HUES48 (cell line): Measurements from ENCODE around the gene KCNMB1.

ENCODE experiments used
- H3K27ac ChIP-seq: one replicate; pipeline ENCODE4 v1.7.0; 2013; ENCODE audit warnings: low read depth, low read length, inconsistent platforms
- H3K27me3 ChIP-seq: 2 replicates; pipeline ENCODE4 v1.6.1; 2013; ENCODE audit warnings: mild to moderate bottlenecking, low read length; ENCODE audit not compliant: control insufficient read depth, insufficient read depth
- H3K36me3 ChIP-seq: 2 replicates; pipeline ENCODE4 v1.6.1; 2013; ENCODE audit warnings: low read length; ENCODE audit not compliant: control insufficient read depth, insufficient read depth
- H3K4me1 ChIP-seq: 2 replicates; pipeline ENCODE4 v1.6.1; 2013; ENCODE audit warnings: mild to moderate bottlenecking, low read length; ENCODE audit not compliant: control insufficient read depth, insufficient read depth
- H3K4me3 ChIP-seq: 2 replicates; pipeline ENCODE4 v1.5.1; 2013; ENCODE audit warnings: mild to moderate bottlenecking, low read depth, low read length
- H3K9ac ChIP-seq: 2 replicates; pipeline ENCODE4 v1.6.1; 2013; ENCODE audit warnings: mild to moderate bottlenecking, low read depth, low read length, moderate library complexity
- H3K9me3 ChIP-seq: 2 replicates; pipeline ENCODE4 v1.6.1; 2013; ENCODE audit warnings: low read length; ENCODE audit not compliant: control insufficient read depth, insufficient read depth

The KCNMB1 gene

DNA sequence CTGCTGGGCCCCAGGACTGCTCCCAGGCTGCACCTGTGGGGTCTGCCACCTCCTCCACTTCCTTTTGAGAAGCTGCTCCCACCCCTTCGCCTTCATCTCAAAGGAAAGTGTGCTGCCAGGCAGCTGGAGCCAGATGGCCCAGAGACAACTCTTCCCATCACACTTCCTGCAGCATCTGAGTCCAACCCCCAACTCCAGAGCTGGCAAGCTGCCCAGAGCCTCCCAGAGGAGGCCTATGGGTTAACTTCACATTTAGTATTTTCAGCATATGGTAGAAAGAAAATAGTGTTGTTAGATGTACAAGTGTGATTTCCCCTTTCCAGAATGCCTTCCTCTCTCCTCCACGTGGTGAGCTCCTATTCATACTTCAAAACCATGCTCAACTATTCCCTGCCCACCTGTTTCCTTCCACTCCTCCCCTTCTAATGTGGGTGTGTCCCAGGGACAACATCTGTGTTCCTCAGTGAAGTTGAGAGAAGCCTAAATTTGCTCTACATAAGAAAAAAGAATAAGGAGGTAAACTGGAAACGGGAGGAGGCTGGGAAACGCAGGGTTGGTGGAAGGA, 38.6 kb upstream of the KCNMB1 start:
- no peaks in the 10 kb centered on the region for H3K4me1 ChIP-seq
- no peaks in the 10 kb centered on the region for H3K27me3 ChIP-seq
- H3K4me3 ChIP-seq: no peak overlapping the region
- no peak overlapping the region for H3K27ac ChIP-seq
- no peaks in the 10 kb centered on the region for H3K36me3 ChIP-seq
- H3K9ac ChIP-seq: no peak overlapping the region
- H3K9me3 ChIP-seq: no peaks in the 10 kb centered on the region

DNA sequence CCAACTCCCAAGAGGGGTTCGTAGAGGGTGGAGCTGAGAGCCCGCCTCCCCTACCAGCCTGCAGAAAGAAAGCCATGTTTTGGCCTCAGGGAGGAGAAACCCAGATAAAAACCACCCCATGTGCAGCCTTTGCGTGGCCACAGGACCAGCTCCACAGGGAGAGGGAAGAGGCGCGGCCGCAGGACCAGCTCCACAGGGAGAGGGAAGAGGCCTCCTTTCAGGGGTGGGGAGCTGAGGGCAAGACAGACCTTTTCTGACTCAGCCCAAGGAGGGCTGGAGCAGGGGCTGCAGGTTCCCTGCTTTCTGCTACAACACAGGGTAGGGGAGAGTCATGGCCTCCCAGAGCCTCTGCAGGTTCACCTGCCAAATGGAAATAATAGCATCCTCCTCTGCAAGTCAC, 37.6 kb upstream of the KCNMB1 start:
- Histone ChIP-seq H3K9ac (no peak overlapping the region), H3K4me3 (no peak overlapping the region), H3K9me3 (no peaks in the 10 kb centered on the region), H3K36me3 (no peaks in the 10 kb centered on the region), H3K27ac (no peak overlapping the region), H3K27me3 (no peaks in the 10 kb centered on the region), H3K4me1 (no peaks in the 10 kb centered on the region)

- H3K36me3 ChIP-seq: no peaks in the 10 kb centered on the region
- no peaks in the 10 kb centered on the region for H3K9me3 ChIP-seq
- no peak overlapping the region for H3K9ac ChIP-seq
- no peaks in the 10 kb centered on the region for H3K4me1 ChIP-seq
- no peak overlapping the region for H3K27ac ChIP-seq
- H3K4me3 ChIP-seq: no peak overlapping the region
- H3K27me3 ChIP-seq: no peaks in the 10 kb centered on the region
These were observed 37.1 kb upstream of the KCNMB1 start for GRCh38 chr5:170426149-170426767.

GRCh38 chr5:170425731-170426130, 36.6 kb upstream of the KCNMB1 start:
- Histone ChIP-seq H3K4me1 (no peaks in the 10 kb centered on the region), H3K36me3 (no peaks in the 10 kb centered on the region), H3K4me3 (no peak overlapping the region), H3K27ac (no peak overlapping the region), H3K9ac (no peak overlapping the region), H3K27me3 (no peaks in the 10 kb centered on the region), H3K9me3 (no peaks in the 10 kb centered on the region)

- H3K36me3 ChIP-seq: no peaks in the 10 kb centered on the region
- no peaks in the 10 kb centered on the region for H3K9me3 ChIP-seq
- no peaks in the 10 kb centered on the region for H3K4me1 ChIP-seq
- H3K4me3 ChIP-seq: no peak overlapping the region
- H3K9ac ChIP-seq: no peak overlapping the region
- H3K27ac ChIP-seq: no peak overlapping the region
- H3K27me3 ChIP-seq: no peaks in the 10 kb centered on the region
These were observed 35.5 kb upstream of the KCNMB1 start for GRCh38 chr5:170424629-170425028.

GRCh38 chr5:170423692-170424091, 34.5 kb upstream of the KCNMB1 start:
- Histone ChIP-seq H3K27me3 (no peaks in the 10 kb centered on the region), H3K9ac (no peak overlapping the region), H3K4me3 (no peak overlapping the region), H3K27ac (no peak overlapping the region), H3K9me3 (no peaks in the 10 kb centered on the region), H3K36me3 (no peaks in the 10 kb centered on the region), H3K4me1 (no peaks in the 10 kb centered on the region)

DNA sequence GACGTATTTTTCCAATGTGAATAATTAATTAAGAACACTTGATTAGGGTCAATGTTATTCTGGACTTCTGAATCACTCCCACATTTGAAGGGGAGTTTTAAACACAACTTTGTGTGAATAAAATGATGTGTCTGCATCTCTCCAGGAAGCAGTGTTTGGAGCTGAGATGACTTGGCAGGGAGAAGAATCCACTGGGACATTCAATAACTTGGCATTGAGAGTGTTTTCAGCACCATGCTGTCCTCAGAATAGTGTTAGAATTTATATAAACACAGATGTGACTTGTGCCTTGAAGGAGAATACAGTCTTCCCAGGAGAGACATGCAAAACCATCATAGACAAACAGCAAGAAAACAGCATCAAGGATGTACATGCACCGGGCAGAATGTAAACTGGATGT, 32.7 kb upstream of the KCNMB1 start:
- Histone ChIP-seq H3K4me3 (no peak overlapping the region), H3K27me3 (no peaks in the 10 kb centered on the region), H3K36me3 (no peaks in the 10 kb centered on the region), H3K4me1 (no peaks in the 10 kb centered on the region), H3K27ac (no peak overlapping the region), H3K9ac (no peak overlapping the region), H3K9me3 (no peaks in the 10 kb centered on the region)

DNA sequence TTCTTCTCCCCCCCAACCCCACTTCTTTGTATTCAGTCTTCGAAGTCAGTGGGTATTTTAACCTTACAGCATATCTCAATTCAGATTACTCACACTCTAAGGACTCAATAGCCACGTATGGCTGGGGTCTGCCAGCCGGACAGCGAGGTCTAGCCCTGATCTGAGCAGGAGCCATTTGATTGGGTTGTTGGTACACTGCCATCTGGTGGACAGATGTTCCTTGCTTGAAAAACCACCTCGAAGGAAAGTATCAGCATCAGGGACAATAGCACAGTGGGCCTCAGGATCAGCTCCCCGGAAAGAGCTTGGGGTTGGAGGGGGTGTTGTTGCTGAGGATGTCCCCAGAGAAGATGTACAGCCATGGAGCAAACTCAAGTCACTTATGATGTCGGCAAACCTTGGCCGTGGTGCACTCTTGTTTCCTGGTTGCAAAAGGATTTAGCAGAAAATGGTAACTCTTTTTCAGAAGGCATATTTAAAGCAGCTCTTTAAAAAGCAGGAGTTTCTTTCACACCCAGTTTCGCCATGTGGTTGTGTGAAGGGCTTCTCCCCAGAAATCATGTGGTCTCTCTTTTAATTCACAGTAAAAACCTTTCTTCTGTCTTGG, 31.7 kb upstream of the KCNMB1 start:
- Histone ChIP-seq H3K9me3 (no peaks in the 10 kb centered on the region), H3K4me3 (no peak overlapping the region), H3K4me1 (no peaks in the 10 kb centered on the region), H3K9ac (no peak overlapping the region), H3K36me3 (no peaks in the 10 kb centered on the region), H3K27ac (no peak overlapping the region), H3K27me3 (no peaks in the 10 kb centered on the region)

GRCh38 chr5:170419643-170420042, 30.5 kb upstream of the KCNMB1 start:
- no peaks in the 10 kb centered on the region for H3K9me3 ChIP-seq
- no peak overlapping the region for H3K4me3 ChIP-seq
- H3K9ac ChIP-seq: no peak overlapping the region
- H3K36me3 ChIP-seq: no peaks in the 10 kb centered on the region
- H3K27ac ChIP-seq: no peak overlapping the region
- H3K4me1 ChIP-seq: no peaks in the 10 kb centered on the region
- no peaks in the 10 kb centered on the region for H3K27me3 ChIP-seq

DNA sequence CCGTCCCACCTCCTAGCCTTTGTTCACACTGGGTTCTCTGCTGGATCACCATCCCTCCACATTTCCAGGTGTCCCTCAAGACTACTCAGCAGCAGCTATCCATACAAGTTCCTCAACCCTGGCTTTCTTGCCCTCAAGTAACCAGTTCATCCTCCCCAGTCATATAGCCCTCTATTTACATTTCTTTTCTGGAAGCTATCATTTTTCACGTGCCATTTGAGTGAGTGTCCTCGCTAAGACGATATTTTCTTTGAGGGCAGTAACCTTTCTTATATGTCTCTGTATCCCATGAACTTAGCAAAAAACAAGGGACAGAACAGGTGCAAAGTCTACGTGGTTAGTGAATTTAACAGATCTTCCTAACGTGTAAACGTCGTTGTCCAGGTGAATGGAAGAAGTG, 29.6 kb upstream of the KCNMB1 start:
- Histone ChIP-seq H3K4me3 (no peak overlapping the region), H3K9ac (no peak overlapping the region), H3K27me3 (no peaks in the 10 kb centered on the region), H3K9me3 (no peaks in the 10 kb centered on the region), H3K36me3 (no peaks in the 10 kb centered on the region), H3K27ac (no peak overlapping the region), H3K4me1 (no peaks in the 10 kb centered on the region)

DNA sequence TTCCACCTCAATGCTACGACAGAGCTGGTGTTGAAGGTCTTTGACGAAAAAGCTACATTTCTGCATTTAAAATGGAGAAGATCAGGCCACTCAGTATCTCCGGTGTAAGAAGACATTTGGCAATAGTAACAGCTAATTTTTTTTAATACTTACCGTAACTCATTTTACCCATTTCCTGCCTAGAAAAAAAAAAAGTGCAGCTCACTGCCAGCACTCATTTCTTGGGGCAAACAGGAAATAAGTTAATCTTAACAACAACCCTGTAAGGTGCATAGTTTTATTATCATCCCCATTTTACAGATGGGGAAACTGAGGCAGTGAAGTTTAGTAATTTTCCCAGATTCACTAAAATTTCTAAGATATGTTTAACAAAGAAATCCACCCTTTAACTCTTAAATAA, 27.4 kb upstream of the KCNMB1 start:
- H3K4me1 ChIP-seq: no peaks in the 10 kb centered on the region
- no peak overlapping the region for H3K4me3 ChIP-seq
- no peaks in the 10 kb centered on the region for H3K36me3 ChIP-seq
- no peaks in the 10 kb centered on the region for H3K27me3 ChIP-seq
- no peak overlapping the region for H3K9ac ChIP-seq
- H3K9me3 ChIP-seq: no peaks in the 10 kb centered on the region
- no peak overlapping the region for H3K27ac ChIP-seq
